ENCODE results near the gene NLGN4X.

Gene NLGN4X

GRCh38 chrX:5842601-5843000 is 386.1 kb downstream of the NLGN4X start:
- DNase-seq = no peak

All from stimulated activated CD8-positive, alpha-beta memory T cell treated with anti-CD3 and anti-CD28 coated beads, Interleukin-4, amount 100 ng/mL, for 48 hours (primary cell).